HG03442 (cell line): ENCODE results near the gene TMEM198.

Experiments used
- ATAC-seq: cut with Tn5 transposase; IDR thresholded peaks from one replicate; pipeline ENCODE4 v1.9.1; 2021; ENCODE audit warnings: mild to moderate bottlenecking, moderate library complexity; ENCODE audit not compliant: unreplicated experiment

TMEM198 gene

DNA sequence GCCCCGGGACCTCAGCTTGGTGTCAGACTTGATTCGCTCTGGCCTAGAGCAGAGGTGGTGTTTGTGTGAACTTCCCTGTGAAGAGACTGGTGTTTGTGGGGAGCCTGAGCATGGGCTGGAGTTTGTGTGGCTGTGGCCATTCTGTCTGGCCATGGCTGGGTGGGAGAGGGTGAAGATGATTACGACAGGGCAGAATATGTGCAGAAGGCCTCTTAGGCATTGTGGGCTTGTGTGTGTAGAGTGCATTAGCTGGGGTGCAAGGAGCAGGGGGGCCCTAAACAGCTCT is 17.0 kb downstream of the TMEM198 start:
- no peak for ATAC-seq

DNA sequence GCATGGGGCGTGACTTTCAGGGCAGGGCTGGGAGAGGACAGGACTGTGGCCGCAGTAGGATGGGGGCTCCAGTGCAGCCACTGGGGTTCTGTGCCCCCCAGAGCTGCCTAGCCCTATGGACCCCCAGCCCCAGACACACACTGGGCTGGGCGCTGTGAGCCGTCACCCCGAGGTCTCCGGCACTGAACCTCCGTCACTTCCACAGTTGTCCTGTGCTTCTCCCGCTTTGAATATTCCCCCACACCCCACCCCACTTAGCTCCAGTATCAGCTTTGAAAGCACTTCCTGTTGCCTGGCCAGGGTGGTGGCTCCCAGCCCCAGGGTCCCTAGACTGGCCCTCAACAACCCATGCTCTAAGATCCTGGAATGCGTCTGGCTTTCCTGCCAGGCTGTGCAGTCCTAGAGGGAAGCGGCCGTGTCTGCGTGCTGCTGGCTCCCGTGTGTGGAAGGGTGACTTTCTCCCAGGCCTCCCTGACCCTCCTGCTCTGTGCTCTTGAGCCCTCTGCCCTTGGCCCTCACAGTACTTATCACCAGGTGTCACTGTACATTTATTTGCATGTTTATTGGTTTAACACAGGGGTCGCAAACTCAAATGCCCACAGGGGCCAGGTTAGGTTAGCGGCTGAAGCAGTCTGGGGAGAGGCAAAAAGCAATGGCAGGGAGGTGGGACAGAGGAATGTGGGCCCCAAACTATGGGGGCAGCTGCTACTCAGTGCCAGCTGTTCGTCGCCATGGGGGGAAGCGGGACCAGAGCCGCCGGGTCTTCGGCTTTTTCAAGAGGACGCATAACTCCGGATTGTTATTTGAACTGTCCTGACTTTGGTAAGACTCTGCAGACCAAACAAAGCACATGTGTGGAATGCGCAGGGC is 17.6 kb downstream of the TMEM198 start:
- ATAC-seq = no peak

DNA sequence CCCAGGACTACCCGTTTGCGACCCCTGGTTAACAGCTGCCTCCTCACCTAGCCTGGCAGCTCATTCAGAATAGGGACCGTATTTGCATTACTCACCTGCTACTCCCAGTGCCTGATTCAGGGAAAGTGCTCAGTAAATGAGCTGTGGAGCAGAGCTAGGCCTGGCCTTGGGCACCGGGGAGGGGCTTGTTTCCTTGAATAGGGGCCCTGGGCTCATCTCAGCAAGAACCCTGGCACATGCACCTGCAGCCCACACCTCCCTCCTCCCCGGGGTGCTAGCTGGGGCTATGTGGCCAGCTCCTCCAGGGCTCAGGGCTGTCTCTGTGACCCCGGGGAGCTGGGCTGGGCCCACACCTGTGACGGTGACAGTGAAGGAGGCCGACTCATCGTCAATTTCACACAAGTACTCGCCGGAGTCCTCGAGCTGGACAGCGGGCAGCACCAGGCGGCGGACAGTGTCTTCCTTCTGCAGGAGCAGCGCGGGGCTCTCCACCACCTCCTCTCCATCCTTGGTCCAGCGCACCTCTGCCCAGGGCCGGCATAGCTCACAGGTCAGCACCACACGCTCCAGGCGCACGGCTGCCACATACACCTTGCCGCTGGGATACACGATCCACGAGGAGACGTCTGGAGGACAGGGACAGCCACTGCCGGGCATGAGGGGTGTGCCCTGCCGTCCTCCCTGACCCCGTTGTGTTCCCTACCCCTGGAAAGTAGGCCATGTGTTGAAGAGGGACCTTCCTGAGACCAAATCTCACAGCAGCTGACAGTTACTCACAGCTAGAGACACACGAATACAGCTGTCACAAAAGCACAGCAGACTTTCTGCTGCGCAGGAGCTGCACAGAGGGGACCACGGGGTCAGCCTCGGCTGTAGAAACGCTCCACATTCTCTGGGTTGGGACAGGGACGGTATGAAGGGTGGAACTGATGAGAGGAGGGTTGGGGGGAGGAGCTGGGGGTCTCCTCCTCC is 18.5 kb downstream of the TMEM198 start:
- no peak for ATAC-seq

DNA sequence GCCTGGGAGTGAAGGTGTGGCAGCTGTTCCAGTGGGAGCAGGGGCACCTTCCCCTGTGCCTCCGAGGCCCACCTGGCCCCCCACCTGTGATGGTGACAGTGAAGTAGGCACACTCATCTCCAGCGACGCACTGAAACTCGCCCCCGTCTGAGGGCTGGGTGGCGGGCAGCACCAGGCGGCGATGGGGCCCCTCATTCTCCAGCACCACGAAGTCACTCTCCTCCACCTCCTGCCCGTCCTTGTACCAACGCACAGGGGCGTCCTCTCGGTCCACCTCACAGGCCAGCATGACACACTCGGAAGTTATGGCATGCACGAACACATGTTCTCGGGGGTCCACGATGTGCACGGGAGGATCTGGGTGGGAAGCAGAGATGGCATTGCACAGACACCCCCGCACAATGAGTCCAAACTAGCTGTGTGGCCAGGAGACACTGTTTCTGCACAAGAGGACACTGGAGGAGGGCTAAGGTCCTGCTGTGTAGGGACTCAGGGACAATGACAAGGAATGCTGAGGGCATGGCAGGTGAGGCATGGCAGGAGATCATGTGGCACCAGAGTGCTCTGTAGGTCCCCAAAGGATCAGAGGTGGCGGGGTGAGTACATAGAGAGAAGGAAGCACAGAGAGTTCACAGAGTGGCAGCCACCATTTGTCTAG is 19.6 kb downstream of the TMEM198 start:
- no peak for ATAC-seq

DNA sequence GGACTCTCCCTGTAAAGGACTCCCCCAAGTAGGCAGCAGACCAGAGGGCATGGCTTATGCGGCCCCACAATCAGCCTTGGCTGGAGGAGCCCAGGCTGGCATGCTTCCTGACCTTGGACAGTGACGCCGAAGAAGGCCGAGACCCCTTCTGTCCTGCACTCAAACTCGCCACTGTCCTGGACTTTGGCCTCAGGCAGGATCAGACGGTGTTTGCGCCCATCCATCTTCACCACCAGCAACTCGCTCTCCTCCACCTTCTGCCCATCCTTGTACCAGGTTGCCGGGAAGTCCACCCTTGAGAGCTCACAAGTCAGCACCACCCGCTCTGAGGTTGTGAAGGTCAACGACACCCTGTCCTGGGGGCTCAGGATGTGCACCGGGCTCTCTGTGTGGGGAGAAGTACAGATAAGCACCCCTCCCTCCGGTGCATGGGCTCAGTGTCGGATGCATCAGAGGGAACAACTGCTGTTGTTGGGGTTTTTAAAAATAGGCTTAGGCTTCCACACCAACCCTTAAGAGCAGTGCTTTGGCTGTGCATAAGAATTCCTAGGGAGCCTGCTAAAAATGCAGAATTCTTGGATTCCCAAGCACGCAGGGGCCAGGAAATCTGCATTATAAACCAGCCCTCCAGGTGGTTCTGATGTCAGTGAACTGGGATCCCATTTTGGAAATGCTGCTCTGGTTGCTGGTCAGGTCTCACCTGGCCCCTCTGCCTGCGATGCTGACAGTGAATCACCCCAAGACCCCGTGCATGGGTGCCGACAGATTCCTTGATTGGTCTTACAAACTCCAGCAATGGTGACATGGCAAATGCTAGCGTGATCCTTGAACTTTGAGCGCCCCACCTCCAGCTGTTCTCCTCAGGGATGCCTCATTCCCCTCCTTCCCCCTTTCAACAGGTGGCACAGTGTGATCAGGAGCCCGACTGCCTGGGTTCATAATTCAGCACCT is 21.6 kb downstream of the TMEM198 start:
- no peak for ATAC-seq

DNA sequence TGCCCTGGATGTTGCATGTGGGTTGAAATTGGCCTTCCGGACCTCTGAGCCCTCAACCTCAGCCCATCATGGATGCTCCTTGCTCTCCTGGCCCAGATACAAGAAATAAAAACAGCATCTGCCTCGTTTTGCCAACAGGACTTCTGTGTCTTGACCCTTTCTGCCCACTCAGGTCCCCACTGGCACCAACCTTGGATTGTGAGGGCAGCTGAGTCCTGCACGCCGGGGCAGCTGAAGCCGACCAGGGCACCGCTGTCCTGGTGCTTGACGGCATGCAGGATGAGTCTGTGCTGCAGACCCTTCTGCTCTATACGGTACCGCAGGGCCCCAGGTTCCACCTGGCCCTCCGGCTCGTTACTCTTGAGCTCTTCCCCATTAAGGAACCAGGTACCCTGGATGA is 22.8 kb downstream of the TMEM198 start:
- ATAC-seq = no peak

DNA sequence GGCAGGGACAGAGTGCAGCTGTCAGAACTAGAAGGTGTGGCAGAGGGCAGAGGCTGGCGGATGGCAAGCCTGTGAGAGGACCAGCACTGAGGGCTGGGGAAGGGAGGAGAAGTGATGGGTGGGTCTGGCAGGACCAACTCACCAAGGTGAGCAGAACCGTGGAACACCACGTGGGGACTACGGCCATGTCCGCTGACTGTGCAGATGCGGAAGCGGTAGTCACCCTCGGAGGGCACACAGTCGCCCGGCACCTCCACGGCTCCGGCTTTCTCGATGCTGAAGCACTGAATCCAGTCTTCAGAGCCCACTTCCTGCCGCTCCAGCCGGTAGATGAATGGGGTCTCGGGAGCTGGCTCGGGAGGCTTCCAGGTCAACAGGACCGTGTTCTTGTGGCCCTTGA is 23.3 kb downstream of the TMEM198 start:
- ATAC-seq = no peak

DNA sequence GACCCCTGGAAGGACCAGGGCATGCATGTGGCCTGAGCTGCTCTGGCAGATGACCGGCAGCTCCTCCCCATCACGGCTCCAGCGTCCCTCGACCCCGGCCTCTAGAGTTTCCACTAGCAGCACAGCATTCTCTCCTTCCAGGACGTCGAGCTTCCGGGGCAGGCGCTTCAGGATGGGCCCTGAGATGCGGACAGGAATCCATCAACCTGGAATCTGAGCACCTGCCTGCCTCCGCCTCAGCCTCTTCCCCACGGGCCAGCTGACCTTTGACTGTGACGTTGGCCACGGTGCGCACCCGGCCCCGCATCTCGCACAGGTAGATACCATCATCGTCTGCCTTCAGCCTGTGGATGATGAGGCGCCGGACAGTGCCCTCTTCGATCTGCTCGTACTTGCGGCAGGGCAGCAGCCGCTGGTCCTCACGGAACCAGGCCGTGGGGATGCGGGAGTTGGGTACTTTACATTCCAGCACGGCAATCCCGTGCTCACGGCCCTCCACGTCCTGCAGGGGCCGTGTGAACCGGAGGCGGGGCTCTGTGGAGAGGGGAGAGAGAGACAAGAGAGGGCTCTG is 24.0 kb downstream of the TMEM198 start:
- no peak for ATAC-seq

DNA sequence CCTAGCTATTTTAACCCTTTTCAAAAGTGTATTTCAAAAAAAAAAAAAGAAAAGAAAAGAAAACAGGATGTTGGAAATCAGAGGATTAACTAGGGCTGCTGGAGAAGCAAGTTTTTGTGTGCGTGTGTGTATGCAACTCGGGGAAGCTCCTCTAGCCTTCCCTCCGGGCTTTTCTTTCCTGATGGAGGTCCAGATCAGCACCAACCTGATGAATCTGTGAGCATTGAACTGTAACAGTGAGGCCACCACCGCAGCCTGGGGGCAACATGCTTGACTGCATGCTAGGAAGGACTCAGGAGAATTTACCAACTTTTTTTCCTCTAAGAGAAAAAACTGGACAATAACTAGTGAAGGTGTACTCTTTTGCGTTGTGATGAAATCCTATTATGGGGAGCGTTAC is 25.2 kb downstream of the TMEM198 start:
- ATAC-seq = no peak

DNA sequence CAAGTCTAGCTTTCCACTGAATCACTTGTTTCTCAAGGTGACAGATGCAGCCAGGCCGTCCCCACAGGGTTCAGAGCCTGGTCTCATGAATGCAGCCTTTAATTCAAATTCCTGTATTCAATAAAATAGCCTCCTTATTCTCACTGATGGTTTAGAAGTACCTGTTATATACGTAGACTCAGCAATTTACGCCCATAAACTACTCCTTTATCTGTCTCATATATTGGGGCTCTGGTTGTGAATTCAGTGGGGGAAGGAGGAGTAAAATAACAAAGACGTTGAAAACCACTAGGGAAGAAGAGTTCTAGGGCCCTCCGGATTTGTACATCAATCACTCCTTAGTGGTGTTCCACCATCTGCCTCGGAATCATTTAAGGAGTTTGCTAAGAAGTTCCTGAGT is 25.8 kb downstream of the TMEM198 start:
- ATAC-seq = no peak

DNA sequence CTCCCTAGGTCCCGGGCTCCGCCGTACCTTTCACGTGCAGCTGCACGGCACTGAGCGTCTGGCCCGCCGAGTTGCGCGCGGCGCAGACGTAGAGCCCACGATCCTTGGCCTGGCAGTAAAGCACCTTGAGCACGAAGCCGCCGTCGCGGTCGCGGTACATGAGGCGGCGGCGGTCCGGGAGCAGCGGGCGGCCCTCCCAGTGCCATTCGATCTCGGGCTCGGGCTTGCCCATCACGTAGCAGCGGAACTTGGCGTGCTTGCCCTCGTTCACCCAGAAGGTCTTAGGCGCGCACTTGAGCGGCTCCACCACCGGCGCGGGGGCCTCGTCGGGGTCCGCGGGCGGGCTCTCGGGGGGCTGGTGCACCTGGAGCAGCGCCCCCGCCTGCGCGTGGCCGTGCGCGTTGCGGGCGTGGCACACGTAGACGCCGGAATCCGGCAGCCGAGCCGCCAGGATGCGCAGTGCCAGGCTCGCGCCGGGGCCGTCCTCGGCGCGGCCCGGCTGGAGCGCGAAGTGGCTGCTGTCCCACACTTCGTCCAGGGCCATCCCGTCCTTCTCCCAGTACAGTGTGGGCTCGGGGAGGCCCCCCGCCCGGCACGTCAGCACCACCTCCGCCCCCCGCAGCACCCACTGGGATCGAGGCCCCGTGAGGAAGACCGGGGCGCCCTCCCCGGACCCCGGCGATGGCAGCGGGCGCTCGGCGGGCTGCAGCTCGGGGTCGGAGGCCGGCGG is 26.5 kb downstream of the TMEM198 start:
- ATAC-seq = no peak

DNA sequence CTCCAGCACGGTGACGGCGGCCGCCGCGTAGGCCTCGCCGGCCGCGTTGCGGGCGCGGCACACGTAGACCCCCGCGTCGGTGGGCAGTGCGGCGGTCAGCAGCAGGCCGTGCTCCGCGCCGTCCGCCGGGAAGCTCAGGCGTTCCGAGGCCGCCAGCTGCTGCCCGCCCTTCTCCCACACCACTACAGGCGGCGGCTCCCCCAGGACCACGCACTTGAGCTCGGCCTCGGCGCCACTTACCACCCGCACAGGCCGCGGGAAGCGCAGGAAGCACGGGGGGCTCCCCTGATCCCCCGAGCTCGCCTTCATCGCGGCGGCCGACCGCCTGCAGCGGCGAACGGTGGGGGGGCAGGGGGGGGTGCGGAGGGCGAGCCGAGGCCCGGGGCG is 27.1 kb downstream of the TMEM198 start:
- no peak for ATAC-seq

DNA sequence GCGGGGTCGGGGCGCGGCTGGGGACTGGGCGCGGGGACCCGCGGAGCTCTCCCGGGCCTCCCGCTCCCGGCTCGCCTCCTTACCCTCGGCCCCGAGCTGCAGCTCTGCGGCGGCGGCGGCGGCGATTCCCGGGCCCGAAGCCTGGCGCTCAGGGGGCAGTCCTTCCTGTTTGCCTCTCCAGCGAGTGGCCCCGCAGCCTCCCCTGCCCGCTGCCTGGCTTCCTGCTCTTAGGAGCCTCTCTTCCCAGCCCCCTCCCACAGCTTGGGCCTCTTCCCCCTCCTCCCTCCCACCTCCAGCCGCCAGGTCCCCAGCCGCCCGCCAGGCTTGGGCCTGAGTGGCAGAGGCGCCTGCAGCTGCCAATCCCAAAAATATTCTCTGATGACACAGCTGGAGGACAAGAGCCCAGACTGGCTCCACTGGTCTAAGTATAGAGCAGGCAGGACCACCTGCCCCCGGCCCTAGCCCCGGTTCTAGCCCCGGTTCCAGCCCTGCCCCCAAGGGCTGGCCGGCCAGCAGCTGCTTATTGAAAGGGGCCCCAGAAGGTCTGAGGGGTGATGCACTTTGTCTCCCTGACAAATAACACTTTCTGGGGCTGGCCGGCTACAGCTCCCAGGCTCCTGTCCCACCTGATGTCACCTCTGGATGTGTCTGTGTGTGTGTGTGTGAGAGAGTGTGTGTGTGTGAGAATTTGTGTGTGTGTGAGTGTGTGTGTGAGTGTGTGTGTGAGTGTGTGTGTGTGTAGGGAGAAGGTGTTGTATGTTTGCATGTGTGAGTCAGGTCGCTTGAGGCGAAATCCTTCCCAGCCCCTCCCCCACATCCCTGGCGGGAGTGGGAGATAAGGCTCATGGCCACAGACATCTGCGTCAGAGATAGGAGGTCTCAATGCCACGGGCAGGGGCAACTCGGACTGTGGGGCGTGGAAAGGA is 27.7 kb downstream of the TMEM198 start, which contains the start of gene OBSL1:
Gene OBSL1, minus strand, starts transcription at position 229 of the 926 bp plus-strand sequence. CDS start 307 bp downstream, outside the sequence.
- ATAC-seq = no peak

DNA sequence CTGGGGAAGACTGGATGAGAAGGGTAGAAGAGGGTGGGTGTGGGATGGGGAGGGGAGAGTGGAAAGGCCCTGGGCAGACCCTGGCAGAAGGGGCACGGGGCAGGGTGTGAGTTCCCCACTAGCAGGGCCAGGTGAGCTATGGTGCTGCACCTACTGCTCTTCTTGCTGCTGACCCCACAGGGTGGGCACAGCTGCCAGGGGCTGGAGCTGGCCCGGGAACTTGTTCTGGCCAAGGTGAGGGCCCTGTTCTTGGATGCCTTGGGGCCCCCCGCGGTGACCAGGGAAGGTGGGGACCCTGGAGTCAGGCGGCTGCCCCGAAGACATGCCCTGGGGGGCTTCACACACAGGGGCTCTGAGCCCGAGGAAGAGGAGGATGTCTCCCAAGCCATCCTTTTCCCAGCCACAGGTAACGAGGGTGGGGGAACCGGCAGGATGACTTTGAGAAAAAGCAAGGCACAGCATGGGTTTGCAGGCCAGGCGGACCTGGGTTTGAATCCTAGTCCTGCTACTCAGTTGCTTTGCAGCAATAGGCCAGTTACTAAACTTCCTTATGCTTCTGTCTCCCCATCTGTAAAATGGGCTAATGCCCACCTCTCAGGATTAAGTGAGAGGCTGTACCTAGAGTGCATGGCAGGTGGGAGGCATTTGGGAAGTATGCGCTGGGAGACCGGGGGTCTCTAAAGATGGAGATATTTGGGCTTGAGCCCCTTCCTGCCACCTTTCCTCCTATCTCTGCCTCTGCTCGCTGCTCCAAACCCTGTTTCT is 28.6 kb downstream of the TMEM198 start, which contains the start of gene INHA:
Gene INHA, plus strand, starts transcription at position 74 of the 765 bp plus-strand sequence. Its CDS starts 65 bp downstream, at position 139.
- ATAC-seq = no peak

DNA sequence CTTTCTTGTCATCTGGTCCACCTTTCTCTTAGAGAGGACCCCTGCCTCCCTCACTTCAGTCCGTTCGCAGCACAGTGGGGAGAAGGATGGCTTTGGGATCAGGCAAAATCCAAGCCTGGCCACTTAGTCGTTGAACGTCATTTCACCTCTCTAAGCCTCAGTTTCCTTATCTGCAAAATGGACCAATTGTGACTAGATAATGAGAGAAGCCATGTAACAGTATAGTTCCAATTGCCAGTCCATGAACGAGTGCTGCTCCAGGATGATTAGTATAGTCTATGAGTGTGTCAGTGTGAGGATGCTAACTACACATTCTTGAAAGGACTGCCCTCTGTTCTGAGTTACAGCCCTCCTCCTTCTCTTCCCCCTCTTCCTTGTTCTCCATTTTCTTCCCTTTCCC is 29.3 kb downstream of the TMEM198 start:
- no peak for ATAC-seq

DNA sequence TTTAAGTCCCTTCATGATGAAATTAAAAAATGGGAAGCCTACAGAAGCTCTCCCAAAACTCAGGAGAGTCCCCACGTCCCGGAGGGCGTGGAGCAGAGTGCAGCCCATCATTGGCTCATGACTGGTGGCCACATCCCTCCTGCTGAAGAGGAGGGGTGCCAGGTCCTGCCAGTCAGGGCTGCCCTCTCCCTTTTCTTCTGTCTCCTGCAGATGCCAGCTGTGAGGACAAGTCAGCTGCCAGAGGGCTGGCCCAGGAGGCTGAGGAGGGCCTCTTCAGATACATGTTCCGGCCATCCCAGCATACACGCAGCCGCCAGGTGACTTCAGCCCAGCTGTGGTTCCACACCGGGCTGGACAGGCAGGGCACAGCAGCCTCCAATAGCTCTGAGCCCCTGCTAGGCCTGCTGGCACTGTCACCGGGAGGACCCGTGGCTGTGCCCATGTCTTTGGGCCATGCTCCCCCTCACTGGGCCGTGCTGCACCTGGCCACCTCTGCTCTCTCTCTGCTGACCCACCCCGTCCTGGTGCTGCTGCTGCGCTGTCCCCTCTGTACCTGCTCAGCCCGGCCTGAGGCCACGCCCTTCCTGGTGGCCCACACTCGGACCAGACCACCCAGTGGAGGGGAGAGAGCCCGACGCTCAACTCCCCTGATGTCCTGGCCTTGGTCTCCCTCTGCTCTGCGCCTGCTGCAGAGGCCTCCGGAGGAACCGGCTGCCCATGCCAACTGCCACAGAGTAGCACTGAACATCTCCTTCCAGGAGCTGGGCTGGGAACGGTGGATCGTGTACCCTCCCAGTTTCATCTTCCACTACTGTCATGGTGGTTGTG is 30.9 kb downstream of the TMEM198 start:
- ATAC-seq = no peak
